Activated T-helper 1 cell treated with anti-CD3 and anti-CD28 coated beads, Interleukin-2, amount 50 U/mL, for 16 hours (primary cell): ENCODE data around the gene MCM9.
"Not testable (repeated sequence)": the region's sequence is repeated elsewhere in the genome, so short reads cannot be mapped to it uniquely, and the experiment has no call there.

Source experiments
- DNase-seq, 2 donors: peaks; one replicate each; pipeline ENCODE4 v3.0.0-alpha.2; 2020; ENCODE audit warnings: low read depth in 1 of 2, low spot score in 1 of 2

MCM9 gene

DNA sequence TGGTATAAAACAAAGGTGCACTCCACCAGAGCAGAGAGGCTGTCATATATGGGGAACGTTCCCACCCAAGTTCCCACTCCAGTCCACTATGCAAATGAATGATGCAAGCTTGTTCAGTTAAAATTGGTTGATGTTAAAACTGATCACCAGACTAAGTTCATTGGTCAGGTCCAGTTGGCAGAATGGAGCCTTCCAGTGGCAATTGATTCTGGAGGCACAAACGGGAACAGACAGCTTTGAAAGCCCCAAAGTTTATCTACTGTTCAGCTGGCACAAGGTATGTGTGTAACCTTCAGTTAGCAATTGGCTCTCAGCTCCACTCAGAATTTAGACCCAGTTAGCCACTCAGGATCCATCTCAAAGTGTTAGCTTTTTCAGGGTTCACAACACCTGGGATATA, 164.1 kb downstream of the MCM9 start:
- DNase-seq: no peak

DNA sequence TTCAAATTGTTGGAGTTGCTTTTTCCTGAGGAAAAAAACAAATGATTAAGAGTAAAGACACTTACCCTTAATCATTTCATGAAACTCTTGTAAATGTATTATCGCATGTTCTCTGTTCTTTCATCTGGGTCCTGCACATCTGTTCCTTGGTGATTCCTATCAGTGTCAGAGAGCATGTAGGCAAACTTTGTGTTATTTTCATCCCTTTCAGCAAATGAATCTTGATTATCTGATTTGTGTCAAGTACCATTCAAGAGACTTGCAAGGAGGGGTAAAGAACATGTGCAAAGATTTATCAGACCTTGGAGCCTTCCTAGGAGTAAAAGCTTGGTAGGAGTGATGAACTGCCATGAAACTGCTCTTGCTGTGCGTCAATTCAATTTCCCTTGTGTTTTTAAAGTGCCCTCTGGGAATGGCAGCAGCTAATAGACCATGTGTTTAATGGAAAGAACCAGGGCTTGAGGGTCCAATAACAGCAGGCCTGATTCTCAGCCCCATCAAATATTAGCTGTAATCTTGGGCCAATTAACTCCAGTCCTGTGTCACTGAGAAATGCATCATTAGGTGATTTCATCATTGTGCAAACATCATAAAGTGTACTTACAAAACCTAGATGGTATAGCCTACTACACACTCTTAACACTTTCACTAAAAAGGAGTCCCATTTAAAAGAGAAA, 164.7 kb downstream of the MCM9 start:
- no peak for DNase-seq

DNA sequence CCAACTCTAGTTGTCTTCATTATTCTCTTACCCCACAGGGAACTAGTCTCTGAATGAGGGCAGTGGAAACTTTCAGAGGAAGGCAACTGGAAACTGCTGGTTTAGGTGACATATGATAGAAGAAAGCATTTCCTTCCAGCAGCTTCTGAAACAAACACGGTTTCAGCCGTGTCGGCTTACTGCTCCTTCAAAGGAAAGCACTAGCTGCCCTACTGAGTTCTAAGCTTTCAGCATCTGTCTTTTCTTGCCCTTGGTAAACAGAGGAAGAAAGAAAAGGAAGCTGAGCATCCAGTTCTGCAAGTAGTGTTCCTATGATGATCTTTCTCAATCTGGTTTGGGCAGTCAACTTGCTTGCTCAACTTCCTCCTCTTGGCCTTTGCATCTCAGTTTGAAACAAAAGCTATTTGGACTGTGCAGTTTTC, 166.0 kb downstream of the MCM9 start:
- no peak for DNase-seq

DNA sequence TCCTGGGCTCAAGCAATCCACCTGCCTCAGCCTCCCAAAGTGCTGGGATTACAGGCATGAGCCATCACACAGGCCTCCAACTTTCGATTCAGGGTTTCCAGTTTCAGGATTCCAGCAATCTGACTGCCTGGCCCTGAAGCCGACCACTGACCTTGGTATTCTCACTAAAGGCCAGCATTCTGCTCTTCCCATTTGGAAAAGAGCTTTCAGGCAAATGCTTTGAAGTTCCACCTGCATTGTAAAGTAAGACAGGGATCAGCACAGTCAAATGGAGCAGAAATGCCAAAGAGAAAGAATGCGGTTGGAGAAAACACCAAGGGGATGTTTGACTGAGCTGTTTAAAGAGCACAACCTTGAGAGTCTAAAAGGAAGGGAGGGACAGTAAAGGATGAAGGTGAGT, 166.5 kb downstream of the MCM9 start:
- no peak for DNase-seq

DNA sequence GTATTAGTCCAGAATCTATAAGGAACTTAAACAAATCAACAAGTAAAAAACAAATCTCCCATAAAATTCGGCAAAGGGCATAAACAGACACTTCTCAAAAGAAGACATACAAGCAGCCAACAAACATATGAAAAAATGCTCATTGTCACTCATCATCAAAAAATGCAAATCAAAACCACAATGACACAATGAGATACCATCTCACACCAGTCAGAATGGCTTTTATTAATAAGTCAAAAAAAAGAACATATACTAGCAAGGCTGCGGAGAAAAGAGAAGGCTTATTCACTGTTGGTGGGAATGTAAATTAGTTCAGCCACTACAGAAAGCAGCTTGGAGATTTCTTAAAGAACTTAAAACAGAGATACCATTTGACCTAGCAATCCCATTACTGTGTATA, 169.6 kb downstream of the MCM9 start:
- not testable (repeated sequence) for DNase-seq

DNA sequence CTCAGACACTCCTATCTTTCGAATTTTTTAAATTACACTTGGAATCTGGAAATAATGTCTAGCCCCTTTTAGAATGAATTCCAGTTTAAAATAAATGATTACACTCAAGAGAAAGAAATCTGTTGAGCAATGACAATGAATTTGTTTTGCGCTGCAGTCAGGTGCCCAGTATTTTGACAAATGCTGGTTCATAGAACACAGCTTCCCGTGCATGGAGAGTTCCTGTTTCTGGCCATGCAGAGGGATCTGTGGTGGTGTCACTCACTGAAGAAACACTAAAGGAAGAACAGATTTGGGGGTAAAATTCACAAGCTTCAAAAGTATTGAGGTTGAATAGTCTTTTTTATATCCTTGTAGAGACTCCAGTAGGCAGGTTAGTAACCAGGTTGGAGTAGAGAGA, 170.2 kb downstream of the MCM9 start:
- DNase-seq: no peak
